HepG2 (cell line): ENCODE results near the gene SSC5D. TPM values are rescaled to one million over a fixed set of nuclear protein-coding genes. Genes with fewer than 3 reads are reported as not detected.

Experiments used
- FOXO1 ChIP-seq: sonication (generic); formaldehyde crosslinking; IDR thresholded peaks from 2 replicates; pipeline ENCODE4 v1.4.0; 2020; ENCODE audit warnings: missing genetic modification reagents
- HCFC1 ChIP-seq: fragments of 150-350 bp; IDR thresholded peaks from 2 replicates; pipeline ENCODE4 v1.6.1; 2014; ENCODE audit warnings: low read depth, low read length
- HDAC2 ChIP-seq: sonication (generic); formaldehyde crosslinking; IDR thresholded peaks from 2 replicates; pipeline ENCODE4 v1.4.0; 2020; ENCODE audit warnings: missing genetic modification reagents
- YEATS4 ChIP-seq: sonication (generic); formaldehyde crosslinking; IDR thresholded peaks from 2 replicates; pipeline ENCODE4 v1.4.0; 2020; ENCODE audit warnings: missing genetic modification reagents, borderline replicate concordance
- ZNF850 ChIP-seq: sonication (generic); formaldehyde crosslinking; conservative IDR thresholded peaks from 2 replicates; pipeline ENCODE4 v1.9.0; 2021; ENCODE audit warnings: mild to moderate bottlenecking, missing genetic modification reagents
- polyA plus RNA-seq, 8 experiments: library from polyadenylated mRNA; depleted of rRNA in 3 of 8; stranded (reverse) in 7 of 8; unstranded in 1 of 8; fragments of >200 nt; fragmentation: Illumina TruSeq in 4 of 8; extraction: Trizol in 4 of 8; gene quantifications; 2 replicates each; pipeline versions ENCODE4 v1.2.1 to v1.2.3, GENCODE V29; 2011 to 2016; ENCODE audit warnings: low read depth in 4 of 8, missing spikeins in 1 of 8, mixed read lengths in 1 of 8; ENCODE audit not compliant: insufficient read depth in 1 of 8
- total RNA-seq, 5 experiments: library from RNA; depleted of rRNA; stranded (reverse); fragments of >200 nt; fragmentation: Illumina TruSeq; extraction: Trizol; gene quantifications; 2 replicates each; pipeline ENCODE4 v1.2.3, GENCODE V29; 2016; ENCODE audit warnings: low read depth in 1 of 5
- TF ChIP-seq, protein P1 (sequence below): sonication (generic); formaldehyde crosslinking; conservative IDR thresholded peaks from 2 replicates; pipeline ENCODE4 v1.4.0; 2020; ENCODE audit warnings: mild to moderate bottlenecking, missing genetic modification reagents, moderate library complexity
- TF ChIP-seq, protein P2 (sequence below): IDR thresholded peaks from 2 replicates; pipeline ENCODE4 v1.6.1; 2016; ENCODE audit warnings: missing compliant biosample characterization, missing genetic modification reagents, borderline replicate concordance
- TF ChIP-seq, protein P3 (sequence below): sonication (generic); formaldehyde crosslinking; IDR thresholded peaks from 2 replicates; pipeline ENCODE4 v1.9.0; 2022; ENCODE audit warnings: low read depth, missing genetic modification reagents

Gene SSC5D
- total and polyA plus RNA-seq, 2 of the 13 experiments (the other 11 are each of a cell fraction or from before 2014, with no cell fraction given): not detected

DNA sequence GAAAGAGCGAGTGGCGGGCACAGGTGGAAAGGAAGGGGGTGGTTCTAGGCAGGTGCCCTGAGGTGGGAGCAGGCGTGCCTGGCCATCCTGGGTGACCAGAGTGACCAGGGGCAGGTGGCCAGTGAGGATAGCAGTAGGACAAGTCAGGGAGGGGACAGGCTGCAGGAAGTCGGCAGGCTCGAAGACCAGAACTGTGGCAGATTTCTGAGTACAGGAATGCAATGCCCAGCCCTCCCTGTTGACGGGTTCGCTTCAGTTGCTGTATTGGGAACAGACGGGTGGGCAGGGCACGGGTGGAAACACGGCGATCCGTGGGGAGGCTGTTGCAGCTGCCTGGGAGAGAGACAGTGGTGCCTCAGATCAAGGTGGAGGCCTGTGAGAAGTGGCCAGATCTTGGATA lies 9.9 kb upstream of the SSC5D start (continued):
- TF ChIP-seq, protein P1, sequence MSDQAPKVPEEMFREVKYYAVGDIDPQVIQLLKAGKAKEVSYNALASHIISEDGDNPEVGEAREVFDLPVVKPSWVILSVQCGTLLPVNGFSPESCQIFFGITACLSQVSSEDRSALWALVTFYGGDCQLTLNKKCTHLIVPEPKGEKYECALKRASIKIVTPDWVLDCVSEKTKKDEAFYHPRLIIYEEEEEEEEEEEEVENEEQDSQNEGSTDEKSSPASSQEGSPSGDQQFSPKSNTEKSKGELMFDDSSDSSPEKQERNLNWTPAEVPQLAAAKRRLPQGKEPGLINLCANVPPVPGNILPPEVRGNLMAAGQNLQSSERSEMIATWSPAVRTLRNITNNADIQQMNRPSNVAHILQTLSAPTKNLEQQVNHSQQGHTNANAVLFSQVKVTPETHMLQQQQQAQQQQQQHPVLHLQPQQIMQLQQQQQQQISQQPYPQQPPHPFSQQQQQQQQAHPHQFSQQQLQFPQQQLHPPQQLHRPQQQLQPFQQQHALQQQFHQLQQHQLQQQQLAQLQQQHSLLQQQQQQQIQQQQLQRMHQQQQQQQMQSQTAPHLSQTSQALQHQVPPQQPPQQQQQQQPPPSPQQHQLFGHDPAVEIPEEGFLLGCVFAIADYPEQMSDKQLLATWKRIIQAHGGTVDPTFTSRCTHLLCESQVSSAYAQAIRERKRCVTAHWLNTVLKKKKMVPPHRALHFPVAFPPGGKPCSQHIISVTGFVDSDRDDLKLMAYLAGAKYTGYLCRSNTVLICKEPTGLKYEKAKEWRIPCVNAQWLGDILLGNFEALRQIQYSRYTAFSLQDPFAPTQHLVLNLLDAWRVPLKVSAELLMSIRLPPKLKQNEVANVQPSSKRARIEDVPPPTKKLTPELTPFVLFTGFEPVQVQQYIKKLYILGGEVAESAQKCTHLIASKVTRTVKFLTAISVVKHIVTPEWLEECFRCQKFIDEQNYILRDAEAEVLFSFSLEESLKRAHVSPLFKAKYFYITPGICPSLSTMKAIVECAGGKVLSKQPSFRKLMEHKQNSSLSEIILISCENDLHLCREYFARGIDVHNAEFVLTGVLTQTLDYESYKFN (CRISPR knock-in tag): no peak
- no peak for TF ChIP-seq ZNF850 (CRISPR knock-in tag)
- TF ChIP-seq, protein P2, sequence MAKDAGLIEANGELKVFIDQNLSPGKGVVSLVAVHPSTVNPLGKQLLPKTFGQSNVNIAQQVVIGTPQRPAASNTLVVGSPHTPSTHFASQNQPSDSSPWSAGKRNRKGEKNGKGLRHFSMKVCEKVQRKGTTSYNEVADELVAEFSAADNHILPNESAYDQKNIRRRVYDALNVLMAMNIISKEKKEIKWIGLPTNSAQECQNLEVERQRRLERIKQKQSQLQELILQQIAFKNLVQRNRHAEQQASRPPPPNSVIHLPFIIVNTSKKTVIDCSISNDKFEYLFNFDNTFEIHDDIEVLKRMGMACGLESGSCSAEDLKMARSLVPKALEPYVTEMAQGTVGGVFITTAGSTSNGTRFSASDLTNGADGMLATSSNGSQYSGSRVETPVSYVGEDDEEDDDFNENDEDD: no peak
- TF ChIP-seq, protein P3, sequence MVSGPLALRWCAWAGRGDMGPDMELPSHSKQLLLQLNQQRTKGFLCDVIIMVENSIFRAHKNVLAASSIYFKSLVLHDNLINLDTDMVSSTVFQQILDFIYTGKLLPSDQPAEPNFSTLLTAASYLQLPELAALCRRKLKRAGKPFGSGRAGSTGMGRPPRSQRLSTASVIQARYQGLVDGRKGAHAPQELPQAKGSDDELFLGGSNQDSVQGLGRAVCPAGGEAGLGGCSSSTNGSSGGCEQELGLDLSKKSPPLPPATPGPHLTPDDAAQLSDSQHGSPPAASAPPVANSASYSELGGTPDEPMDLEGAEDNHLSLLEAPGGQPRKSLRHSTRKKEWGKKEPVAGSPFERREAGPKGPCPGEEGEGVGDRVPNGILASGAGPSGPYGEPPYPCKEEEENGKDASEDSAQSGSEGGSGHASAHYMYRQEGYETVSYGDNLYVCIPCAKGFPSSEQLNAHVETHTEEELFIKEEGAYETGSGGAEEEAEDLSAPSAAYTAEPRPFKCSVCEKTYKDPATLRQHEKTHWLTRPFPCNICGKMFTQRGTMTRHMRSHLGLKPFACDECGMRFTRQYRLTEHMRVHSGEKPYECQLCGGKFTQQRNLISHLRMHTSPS (CRISPR knock-in tag): no peak
- no peak for TF ChIP-seq YEATS4 (CRISPR knock-in tag)
- no peak for TF ChIP-seq HCFC1
- TF ChIP-seq FOXO1 (CRISPR knock-in tag): no peak
- no peak for TF ChIP-seq HDAC2
